ENCODE measurements around the gene KRT26.

Gene KRT26

DNA sequence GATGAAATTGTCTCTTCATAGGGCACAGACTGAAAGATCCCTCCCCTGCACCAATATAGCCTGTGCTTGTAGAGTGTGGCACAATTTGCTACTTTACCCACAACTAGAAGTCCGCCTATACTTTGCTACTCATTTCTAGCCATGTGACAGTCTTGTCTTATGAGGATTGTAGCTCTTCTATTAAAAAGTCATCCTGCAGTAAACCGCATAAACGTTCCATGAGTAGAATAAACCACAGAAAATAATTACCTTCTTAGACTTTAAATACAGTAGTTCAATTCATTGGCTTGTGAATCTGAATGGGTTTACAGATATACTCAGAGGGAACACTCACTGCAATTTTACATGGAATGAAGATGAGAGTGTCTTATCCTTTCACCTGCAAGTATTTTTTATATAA, 6.0 kb upstream of the KRT26 start:
- H3K4me2 ChIP-seq (ENCODE audit: low read depth, low read length), result no peak overlapping the region
- no peak overlapping the region for H3K4me3 ChIP-seq (ENCODE audit: low read length)
- no peaks in the 10 kb centered on the region for H3K27me3 ChIP-seq (replicated peaks; ENCODE audit: insufficient read depth, low read length)
- no peak overlapping the region for H3K9ac ChIP-seq (ENCODE audit: low read length)
- H3K9me2 ChIP-seq (replicated peaks; ENCODE audit: insufficient read depth, low read length), result no peaks in the 10 kb centered on the region
- H3K27ac ChIP-seq (ENCODE audit: low read length), result no peak overlapping the region
- no peaks in the 10 kb centered on the region for H3K4me1 ChIP-seq (ENCODE audit: low read length)
- no peaks in the 10 kb centered on the region for H3F3A ChIP-seq (ENCODE audit: insufficient read depth, low read length)
- no peaks in the 10 kb centered on the region for H3K36me3 ChIP-seq (replicated peaks; ENCODE audit: insufficient read depth, low read length)
- no peaks in the 10 kb centered on the region for H3K79me2 ChIP-seq (ENCODE audit: low read length)
- H3K9me3 ChIP-seq (replicated peaks; ENCODE audit: insufficient read depth, low read length), result no peaks in the 10 kb centered on the region
- TF ChIP-seq EZH2phosphoT487 (IDR thresholded peaks at IDR 0.05; ENCODE audit: low read length) (no peak), EZH2 (optimal IDR thresholded peaks at IDR 0.05; ENCODE audit: low read depth, low read length) (no peak)
- TF ChIP-seq, protein P1, sequence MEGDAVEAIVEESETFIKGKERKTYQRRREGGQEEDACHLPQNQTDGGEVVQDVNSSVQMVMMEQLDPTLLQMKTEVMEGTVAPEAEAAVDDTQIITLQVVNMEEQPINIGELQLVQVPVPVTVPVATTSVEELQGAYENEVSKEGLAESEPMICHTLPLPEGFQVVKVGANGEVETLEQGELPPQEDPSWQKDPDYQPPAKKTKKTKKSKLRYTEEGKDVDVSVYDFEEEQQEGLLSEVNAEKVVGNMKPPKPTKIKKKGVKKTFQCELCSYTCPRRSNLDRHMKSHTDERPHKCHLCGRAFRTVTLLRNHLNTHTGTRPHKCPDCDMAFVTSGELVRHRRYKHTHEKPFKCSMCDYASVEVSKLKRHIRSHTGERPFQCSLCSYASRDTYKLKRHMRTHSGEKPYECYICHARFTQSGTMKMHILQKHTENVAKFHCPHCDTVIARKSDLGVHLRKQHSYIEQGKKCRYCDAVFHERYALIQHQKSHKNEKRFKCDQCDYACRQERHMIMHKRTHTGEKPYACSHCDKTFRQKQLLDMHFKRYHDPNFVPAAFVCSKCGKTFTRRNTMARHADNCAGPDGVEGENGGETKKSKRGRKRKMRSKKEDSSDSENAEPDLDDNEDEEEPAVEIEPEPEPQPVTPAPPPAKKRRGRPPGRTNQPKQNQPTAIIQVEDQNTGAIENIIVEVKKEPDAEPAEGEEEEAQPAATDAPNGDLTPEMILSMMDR (IDR thresholded peaks at IDR 0.05; ENCODE audit: low read length), result no peak
- H2AFZ ChIP-seq (ENCODE audit: low read length), result no peak overlapping the region
- DNase-seq, result no peak
- no peaks in the 10 kb centered on the region for H4K20me1 ChIP-seq (ENCODE audit: insufficient read depth, low read length)

DNA sequence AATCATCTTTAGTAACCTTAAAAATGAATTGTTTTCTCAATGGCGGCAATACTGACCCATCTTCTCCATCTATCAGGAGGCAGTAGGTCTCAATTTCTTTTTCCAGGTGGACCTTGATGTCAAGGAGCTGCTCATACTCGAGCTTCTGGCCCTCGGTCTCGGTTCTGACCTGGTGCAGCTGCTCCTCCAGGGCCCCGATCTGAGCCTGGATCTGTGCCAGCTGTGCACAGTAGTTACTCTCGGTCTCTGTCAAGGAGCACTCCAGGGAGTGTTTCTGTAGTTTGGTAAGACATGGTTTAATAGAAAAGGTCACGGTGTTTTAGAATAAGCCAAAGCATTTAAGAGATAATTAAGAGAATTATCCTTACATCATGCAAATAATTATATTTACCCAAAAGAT, 5.5 kb upstream of the KRT26 start:
- H3K4me3 ChIP-seq (ENCODE audit: low read length), result no peak overlapping the region
- H3K27ac ChIP-seq (ENCODE audit: low read length), result no peak overlapping the region
- H3K27me3 ChIP-seq (replicated peaks; ENCODE audit: insufficient read depth, low read length), result no peaks in the 10 kb centered on the region
- no peak for DNase-seq
- H3K4me1 ChIP-seq (ENCODE audit: low read length), result no peaks in the 10 kb centered on the region
- no peaks in the 10 kb centered on the region for H3K9me2 ChIP-seq (replicated peaks; ENCODE audit: insufficient read depth, low read length)
- no peak for TF ChIP-seq EZH2phosphoT487 (IDR thresholded peaks at IDR 0.05; ENCODE audit: low read length)
- TF ChIP-seq, protein P1 (IDR thresholded peaks at IDR 0.05; ENCODE audit: low read length), result no peak
- TF ChIP-seq EZH2 (optimal IDR thresholded peaks at IDR 0.05; ENCODE audit: low read depth, low read length), result no peak
- no peak overlapping the region for H3K4me2 ChIP-seq (ENCODE audit: low read depth, low read length)
- no peaks in the 10 kb centered on the region for H4K20me1 ChIP-seq (ENCODE audit: insufficient read depth, low read length)
- H3K36me3 ChIP-seq (replicated peaks; ENCODE audit: insufficient read depth, low read length), result no peaks in the 10 kb centered on the region
- no peaks in the 10 kb centered on the region for H3K9me3 ChIP-seq (replicated peaks; ENCODE audit: insufficient read depth, low read length)
- no peak overlapping the region for H2AFZ ChIP-seq (ENCODE audit: low read length)
- no peaks in the 10 kb centered on the region for H3F3A ChIP-seq (ENCODE audit: insufficient read depth, low read length)
- H3K9ac ChIP-seq (ENCODE audit: low read length), result no peak overlapping the region
- H3K79me2 ChIP-seq (ENCODE audit: low read length), result no peaks in the 10 kb centered on the region

DNA sequence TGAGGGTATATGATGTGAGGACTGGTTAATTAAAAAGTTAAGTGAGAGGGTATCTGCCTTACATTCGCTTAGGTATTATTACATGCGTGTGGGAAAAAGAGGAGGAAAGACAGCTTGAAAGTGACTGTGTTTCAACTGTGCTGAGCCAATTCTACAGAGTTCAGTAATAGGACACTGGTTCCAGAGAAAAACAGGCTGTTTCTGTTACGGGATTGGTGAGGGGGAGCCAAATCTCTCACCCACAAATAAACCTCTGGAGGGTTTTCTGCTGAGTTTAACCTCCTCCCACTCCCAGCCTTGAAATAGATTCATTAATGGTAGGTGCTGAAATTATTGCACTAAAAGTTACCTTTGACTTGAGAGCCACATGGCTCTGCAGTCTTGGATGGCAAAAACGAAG, 3.9 kb upstream of the KRT26 start:
- Histone ChIP-seq H3K9me2 (replicated peaks; ENCODE audit: insufficient read depth, low read length) (no peaks in the 10 kb centered on the region), H3F3A (ENCODE audit: insufficient read depth, low read length) (no peaks in the 10 kb centered on the region), H3K36me3 (replicated peaks; ENCODE audit: insufficient read depth, low read length) (no peaks in the 10 kb centered on the region), H3K27me3 (replicated peaks; ENCODE audit: insufficient read depth, low read length) (no peaks in the 10 kb centered on the region), H4K20me1 (ENCODE audit: insufficient read depth, low read length) (no peaks in the 10 kb centered on the region), H3K4me3 (ENCODE audit: low read length) (no peak overlapping the region), H3K4me1 (ENCODE audit: low read length) (no peaks in the 10 kb centered on the region), H3K4me2 (ENCODE audit: low read depth, low read length) (no peak overlapping the region), H3K9me3 (replicated peaks; ENCODE audit: insufficient read depth, low read length) (no peaks in the 10 kb centered on the region), H3K79me2 (ENCODE audit: low read length) (no peaks in the 10 kb centered on the region), H3K9ac (ENCODE audit: low read length) (no peak overlapping the region), H3K27ac (ENCODE audit: low read length) (no peak overlapping the region), H2AFZ (ENCODE audit: low read length) (no peak overlapping the region)
- TF ChIP-seq EZH2phosphoT487 (IDR thresholded peaks at IDR 0.05; ENCODE audit: low read length) (no peak), EZH2 (optimal IDR thresholded peaks at IDR 0.05; ENCODE audit: low read depth, low read length) (no peak)
- TF ChIP-seq, protein P1 (IDR thresholded peaks at IDR 0.05; ENCODE audit: low read length), result no peak
- no peak for DNase-seq
